OCI-LY3 (cell line): ENCODE measurements around the gene TBC1D7.

Experiments used
- H2AFZ ChIP-seq: fragments of 200-600, 300-600 bp; shearing (Covaris generic); 2 replicates; pipeline ENCODE4 v1.6.0; 2014; ENCODE audit warnings: antibody characterized with exemption, low read depth, low read length
- H3K27ac ChIP-seq: fragments of 200-600, 300-600 bp; sonication (generic); 2 replicates; pipeline ENCODE4 v1.5.1; 2014; ENCODE audit warnings: mild to moderate bottlenecking, low read length, moderate library complexity, mixed read lengths
- H3K27me3 ChIP-seq: fragments of 200-600, 300-600 bp; sonication (generic); 2 replicates; pipeline ENCODE4 v1.6.1; 2014; ENCODE audit warnings: low read depth, low read length, mixed read lengths
- H3K36me3 ChIP-seq: fragments of 200-600, 300-600 bp; sonication (generic); replicated peaks from 2 replicates; pipeline ENCODE3; 2014; ENCODE audit warnings: low read depth, low read length, mixed read lengths
- H3K4me1 ChIP-seq: fragments of 300-600, 200-600 bp; sonication (generic); 2 replicates; pipeline ENCODE4 v1.6.1; 2014; ENCODE audit warnings: low read length, mixed read lengths
- H3K4me2 ChIP-seq: fragments of 200-600, 300-600 bp; sonication (generic); 2 replicates; pipeline ENCODE4 v1.6.1; 2014; ENCODE audit warnings: low read length, mixed read lengths
- H3K4me3 ChIP-seq: fragments of 300-600, 200-600 bp; sonication (generic); 2 replicates; pipeline ENCODE4 v1.5.1; 2014; ENCODE audit warnings: antibody characterized with exemption, mild to moderate bottlenecking, low read length, moderate library complexity
- H3K79me2 ChIP-seq: fragments of 300-600, 200-600 bp; shearing (Covaris generic); 2 replicates; pipeline ENCODE4 v1.6.1; 2014; ENCODE audit warnings: mild to moderate bottlenecking, low read length, mixed read lengths
- H3K9ac ChIP-seq: fragments of 300-600, 200-600 bp; shearing (Covaris generic); 2 replicates; pipeline ENCODE4 v1.6.0; 2014; ENCODE audit warnings: mild to moderate bottlenecking, low read length, moderate library complexity
- H3K9me3 ChIP-seq: fragments of 200-600, 300-600 bp; shearing (Covaris generic); 2 replicates; pipeline ENCODE4 v1.6.1; 2014; ENCODE audit warnings: low read length, mixed read lengths; ENCODE audit not compliant: insufficient read depth
- H4K20me1 ChIP-seq: fragments of 200-600, 300-600 bp; sonication (generic); 2 replicates; pipeline ENCODE4 v1.6.1; 2016; ENCODE audit warnings: low read length, mixed read lengths; ENCODE audit not compliant: insufficient read depth
- EZH2phosphoT487 ChIP-seq: fragments of 200-600 bp; shearing (Covaris generic); IDR thresholded peaks from 2 replicates; pipeline ENCODE4 v1.6.1; 2018; ENCODE audit warnings: antibody characterized with exemption, mixed run types, low read depth
- TF ChIP-seq, protein P1 (sequence below): fragments of 200-600, 300-600 bp; sonication (generic); IDR thresholded peaks from 2 replicates; pipeline ENCODE4 v1.5.1; 2014; ENCODE audit warnings: antibody characterized with exemption, low read length, low read depth

The TBC1D7 gene

DNA sequence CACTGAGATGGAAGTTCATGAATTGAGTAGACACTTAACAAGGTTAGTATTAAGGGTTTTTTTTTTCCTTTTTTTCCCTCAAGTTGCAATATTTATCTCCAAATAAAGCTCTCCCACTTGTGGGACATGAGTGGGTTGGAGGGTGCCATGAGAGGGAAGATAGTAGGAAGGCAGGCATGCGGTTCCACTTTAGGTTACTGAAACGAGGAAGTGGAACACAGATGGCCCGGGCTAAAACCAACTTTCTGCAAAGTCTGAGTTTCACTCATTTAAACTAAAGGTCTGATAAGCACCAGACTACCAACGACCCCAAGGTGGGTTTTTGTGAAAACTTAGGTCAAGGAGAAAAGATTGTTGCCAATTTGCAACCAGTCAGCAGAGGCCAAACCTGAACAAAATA, 42.2 kb downstream of the TBC1D7 start:
- Histone ChIP-seq H2AFZ (no peak overlapping the region), H3K9ac (peak overlapping the region; percentile 29; the same call in 1 of the 2 replicates), H3K27ac (peak overlapping the region; percentile 69), H3K4me2 (peak overlapping the region; percentile 76), H3K9me3 (no peaks in the 10 kb centered on the region), H4K20me1 (peaks cover 27% of the 10 kb centered on the region), H3K79me2 (no peaks in the 10 kb centered on the region), H3K4me3 (peak overlapping the region; percentile 41), H3K4me1 (peaks cover 28% of the 10 kb centered on the region), H3K27me3 (no peaks in the 10 kb centered on the region), H3K36me3 (peaks cover 54% of the 10 kb centered on the region)
- TF ChIP-seq, protein P1, sequence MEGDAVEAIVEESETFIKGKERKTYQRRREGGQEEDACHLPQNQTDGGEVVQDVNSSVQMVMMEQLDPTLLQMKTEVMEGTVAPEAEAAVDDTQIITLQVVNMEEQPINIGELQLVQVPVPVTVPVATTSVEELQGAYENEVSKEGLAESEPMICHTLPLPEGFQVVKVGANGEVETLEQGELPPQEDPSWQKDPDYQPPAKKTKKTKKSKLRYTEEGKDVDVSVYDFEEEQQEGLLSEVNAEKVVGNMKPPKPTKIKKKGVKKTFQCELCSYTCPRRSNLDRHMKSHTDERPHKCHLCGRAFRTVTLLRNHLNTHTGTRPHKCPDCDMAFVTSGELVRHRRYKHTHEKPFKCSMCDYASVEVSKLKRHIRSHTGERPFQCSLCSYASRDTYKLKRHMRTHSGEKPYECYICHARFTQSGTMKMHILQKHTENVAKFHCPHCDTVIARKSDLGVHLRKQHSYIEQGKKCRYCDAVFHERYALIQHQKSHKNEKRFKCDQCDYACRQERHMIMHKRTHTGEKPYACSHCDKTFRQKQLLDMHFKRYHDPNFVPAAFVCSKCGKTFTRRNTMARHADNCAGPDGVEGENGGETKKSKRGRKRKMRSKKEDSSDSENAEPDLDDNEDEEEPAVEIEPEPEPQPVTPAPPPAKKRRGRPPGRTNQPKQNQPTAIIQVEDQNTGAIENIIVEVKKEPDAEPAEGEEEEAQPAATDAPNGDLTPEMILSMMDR, result no peak
- TF ChIP-seq EZH2phosphoT487, result no peak

DNA sequence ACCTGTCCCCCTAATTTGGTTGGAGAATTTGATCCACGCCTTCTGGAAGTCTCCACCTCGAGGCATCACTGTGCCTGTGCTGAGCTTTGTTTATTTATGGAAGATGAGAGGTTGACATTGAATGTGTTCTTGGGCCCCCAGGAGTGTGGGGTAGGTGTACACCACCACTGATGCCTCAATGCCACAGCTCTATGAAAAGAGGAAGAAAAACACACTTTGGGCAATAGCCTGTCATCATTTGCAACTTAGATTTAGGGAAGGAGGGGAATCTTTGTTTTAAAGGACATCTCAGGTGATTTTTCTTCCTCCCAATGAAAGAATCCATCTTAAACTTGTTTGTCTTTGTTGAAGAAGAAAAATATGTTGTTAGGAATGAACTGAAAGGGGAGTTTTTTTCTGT, 42.6 kb downstream of the TBC1D7 start:
- H3K9ac ChIP-seq, result no peak overlapping the region; the same call in 1 of the 2 replicates
- H3K4me1 ChIP-seq, result peaks cover 28% of the 10 kb centered on the region
- H4K20me1 ChIP-seq, result peaks cover 27% of the 10 kb centered on the region
- H3K4me2 ChIP-seq, result peak overlapping the region; percentile 76
- no peak overlapping the region for H2AFZ ChIP-seq
- H3K36me3 ChIP-seq, result peaks cover 58% of the 10 kb centered on the region
- no peaks in the 10 kb centered on the region for H3K79me2 ChIP-seq
- H3K27me3 ChIP-seq, result no peaks in the 10 kb centered on the region
- no peak for TF ChIP-seq EZH2phosphoT487
- TF ChIP-seq, protein P1, result no peak
- H3K9me3 ChIP-seq, result no peaks in the 10 kb centered on the region
- H3K27ac ChIP-seq, result peak overlapping the region; percentile 69
- peak overlapping the region; percentile 27 for H3K4me3 ChIP-seq

DNA sequence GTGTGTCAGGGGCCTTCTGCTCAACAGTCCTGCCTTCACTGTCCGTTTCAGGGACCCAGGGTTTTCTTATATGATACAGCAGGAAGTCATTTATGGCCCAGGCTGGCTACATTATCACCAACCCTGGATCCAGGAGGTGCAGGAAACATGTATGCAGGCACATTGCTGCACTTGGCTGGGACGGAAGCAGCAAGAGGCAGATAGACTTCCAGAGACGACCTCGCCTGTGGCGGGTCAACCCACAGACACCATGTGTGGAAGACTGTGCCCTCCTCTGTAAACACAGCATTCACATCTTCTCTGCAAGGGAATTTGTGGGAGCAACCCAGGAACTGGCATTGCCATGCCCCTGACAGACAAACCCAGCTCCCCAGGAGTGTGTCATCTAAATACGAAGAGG, 43.7 kb downstream of the TBC1D7 start:
- Histone ChIP-seq H3K4me1 (peaks cover 28% of the 10 kb centered on the region), H4K20me1 (peaks cover 27% of the 10 kb centered on the region), H3K27me3 (no peaks in the 10 kb centered on the region), H3K79me2 (no peaks in the 10 kb centered on the region), H3K9ac (no peak overlapping the region), H3K36me3 (peaks cover 66% of the 10 kb centered on the region), H2AFZ (no peak overlapping the region), H3K27ac (no peak overlapping the region), H3K4me3 (no peak overlapping the region), H3K9me3 (no peaks in the 10 kb centered on the region), H3K4me2 (peak overlapping the region; percentile 76; the same call in 1 of the 2 replicates)
- TF ChIP-seq, protein P1, result no peak
- TF ChIP-seq EZH2phosphoT487, result no peak

DNA sequence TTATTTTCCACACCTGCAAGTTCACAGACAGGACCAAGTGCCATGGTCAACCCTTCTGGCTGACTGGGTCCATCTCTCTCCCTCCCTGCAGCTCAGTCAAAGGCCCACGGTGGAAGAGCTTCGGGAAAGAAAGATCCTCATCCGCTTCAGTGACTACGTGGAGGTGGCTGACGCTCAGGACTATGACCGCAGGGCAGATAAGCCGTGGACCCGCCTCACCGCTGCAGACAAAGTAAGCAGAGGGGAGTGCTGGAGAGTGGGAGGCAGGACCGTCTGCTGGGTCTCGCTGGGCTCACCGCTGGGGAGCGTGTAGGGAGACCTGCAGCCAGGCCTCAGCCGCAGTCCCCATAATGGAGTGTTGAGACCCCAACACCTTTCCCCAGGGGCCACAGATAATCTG, 45.0 kb downstream of the TBC1D7 start:
- H3K36me3 ChIP-seq, result peaks cover 71% of the 10 kb centered on the region
- H3K9me3 ChIP-seq, result no peaks in the 10 kb centered on the region
- H4K20me1 ChIP-seq, result peaks cover 27% of the 10 kb centered on the region
- H2AFZ ChIP-seq, result no peak overlapping the region
- TF ChIP-seq, protein P1, result no peak
- TF ChIP-seq EZH2phosphoT487, result no peak
- H3K79me2 ChIP-seq, result no peaks in the 10 kb centered on the region
- no peak overlapping the region for H3K4me3 ChIP-seq
- peaks cover 28% of the 10 kb centered on the region for H3K4me1 ChIP-seq
- H3K9ac ChIP-seq, result no peak overlapping the region
- H3K4me2 ChIP-seq, result no peak overlapping the region
- H3K27me3 ChIP-seq, result no peaks in the 10 kb centered on the region
- no peak overlapping the region for H3K27ac ChIP-seq
